ES-I3 (cell line): ENCODE results near the gene SLAMF6.
"Not testable (repeated sequence)": the region's sequence is repeated elsewhere in the genome, so short reads cannot be mapped to it uniquely, and the experiment has no call there.

Experiments used
- H3K36me3 ChIP-seq: 2 replicates; pipeline ENCODE4 v1.6.1; 2013; ENCODE audit warnings: mild to moderate bottlenecking, low read length, control low read depth, moderate library complexity; ENCODE audit not compliant: insufficient read depth
- H3K4me1 ChIP-seq: 2 replicates; pipeline ENCODE4 v1.6.1; 2013; ENCODE audit warnings: mild to moderate bottlenecking, control low read depth, low read length; ENCODE audit not compliant: insufficient read depth
- H3K9ac ChIP-seq: 2 replicates; pipeline ENCODE4 v1.6.1; 2013; ENCODE audit warnings: low read depth, mild to moderate bottlenecking, low read length, moderate library complexity
- H3K9me3 ChIP-seq: 2 replicates; pipeline ENCODE4 v1.6.1; 2013; ENCODE audit warnings: mild to moderate bottlenecking, low read length, moderate library complexity; ENCODE audit not compliant: control insufficient read depth, insufficient read depth

The SLAMF6 gene

GRCh38 chr1:160522622-160523345, at the start of gene SLAMF6:
Gene SLAMF6, minus strand, starts transcription at chr1:160523255. Its CDS starts 63 bp downstream, at chr1:160523192.
- H3K9me3 ChIP-seq, result no peaks in the 10 kb centered on the region; the same call in 1 of the 2 replicates
- peaks cover 18% of the 10 kb centered on the region for H3K4me1 ChIP-seq
- H3K9ac ChIP-seq, result no peak within 1 kb of the TSS
- H3K36me3 ChIP-seq, result no peaks in the 10 kb centered on the region

- Histone ChIP-seq H3K9me3 (no peaks in the 10 kb centered on the region), H3K9ac (no peak overlapping the region), H3K36me3 (no peaks in the 10 kb centered on the region), H3K4me1 (no peaks in the 10 kb centered on the region)
Measured at GRCh38 chr1:160570840-160571239, 47.8 kb upstream of the SLAMF6 start.

GRCh38 chr1:160569806-160570205, 46.8 kb upstream of the SLAMF6 start:
- H3K36me3 ChIP-seq, result no peaks in the 10 kb centered on the region
- no peaks in the 10 kb centered on the region for H3K9me3 ChIP-seq
- H3K4me1 ChIP-seq, result no peaks in the 10 kb centered on the region
- no peak overlapping the region for H3K9ac ChIP-seq

- Histone ChIP-seq H3K36me3 (no peaks in the 10 kb centered on the region), H3K9ac (no peak overlapping the region), H3K9me3 (no peaks in the 10 kb centered on the region), H3K4me1 (no peaks in the 10 kb centered on the region)
Measured at GRCh38 chr1:160567858-160568682, 45.0 kb upstream of the SLAMF6 start.

- Histone ChIP-seq H3K9ac (no peak overlapping the region), H3K9me3 (no peaks in the 10 kb centered on the region), H3K36me3 (no peaks in the 10 kb centered on the region), H3K4me1 (no peaks in the 10 kb centered on the region)
Measured at GRCh38 chr1:160567341-160567740, 44.3 kb upstream of the SLAMF6 start.

- H3K4me1 ChIP-seq, result no peaks in the 10 kb centered on the region
- H3K9ac ChIP-seq, result no peak overlapping the region
- no peaks in the 10 kb centered on the region for H3K9me3 ChIP-seq
- H3K36me3 ChIP-seq, result no peaks in the 10 kb centered on the region
Measured at GRCh38 chr1:160565564-160565963, 42.5 kb upstream of the SLAMF6 start.

GRCh38 chr1:160563230-160563629, 40.2 kb upstream of the SLAMF6 start:
- not testable (repeated sequence) for H3K9ac ChIP-seq, H3K4me1 ChIP-seq, H3K9me3 ChIP-seq, H3K36me3 ChIP-seq

GRCh38 chr1:160562745-160563144, 39.7 kb upstream of the SLAMF6 start:
- H3K9me3 ChIP-seq, H3K36me3 ChIP-seq, H3K9ac ChIP-seq, H3K4me1 ChIP-seq: not testable (repeated sequence)

- H3K9ac ChIP-seq, result no peak overlapping the region
- no peaks in the 10 kb centered on the region for H3K36me3 ChIP-seq
- H3K9me3 ChIP-seq, result no peaks in the 10 kb centered on the region
- H3K4me1 ChIP-seq, result no peaks in the 10 kb centered on the region
Measured at GRCh38 chr1:160560806-160561205, 37.8 kb upstream of the SLAMF6 start.

- no peaks in the 10 kb centered on the region for H3K9me3 ChIP-seq
- H3K9ac ChIP-seq, result no peak overlapping the region
- no peaks in the 10 kb centered on the region for H3K36me3 ChIP-seq
- no peaks in the 10 kb centered on the region for H3K4me1 ChIP-seq
Measured at GRCh38 chr1:160560045-160560705, 37.1 kb upstream of the SLAMF6 start.

- not testable (repeated sequence) for H3K9me3 ChIP-seq, H3K4me1 ChIP-seq, H3K36me3 ChIP-seq
Measured at GRCh38 chr1:160559437-160559836, 36.4 kb upstream of the SLAMF6 start.

GRCh38 chr1:160558660-160559380, 35.8 kb upstream of the SLAMF6 start:
- H3K9ac ChIP-seq, result no peak overlapping the region
- H3K9me3 ChIP-seq, result no peaks in the 10 kb centered on the region
- no peaks in the 10 kb centered on the region for H3K36me3 ChIP-seq
- H3K4me1 ChIP-seq, result no peaks in the 10 kb centered on the region

More at GRCh38 chr1:160559437-160559836, 36.4 kb upstream of the SLAMF6 start:
- H3K9ac ChIP-seq, result not testable (repeated sequence)

GRCh38 chr1:160553778-160554177, 30.7 kb upstream of the SLAMF6 start:
- no peaks in the 10 kb centered on the region for H3K36me3 ChIP-seq
- no peaks in the 10 kb centered on the region for H3K4me1 ChIP-seq
- H3K9me3 ChIP-seq, result no peaks in the 10 kb centered on the region
- no peak overlapping the region for H3K9ac ChIP-seq

GRCh38 chr1:160552425-160552824, 29.4 kb upstream of the SLAMF6 start:
- H3K36me3 ChIP-seq, result no peaks in the 10 kb centered on the region
- no peaks in the 10 kb centered on the region for H3K9me3 ChIP-seq
- H3K4me1 ChIP-seq, result no peaks in the 10 kb centered on the region
- no peak overlapping the region for H3K9ac ChIP-seq
